ENCODE results near the gene CALR. TPM values are rescaled to one million over a fixed set of nuclear protein-coding genes. Genes with fewer than 3 reads are reported as not detected.
A peak's percentile ranks its signal among the peaks of the same experiment; 100 is the strongest.

The CALR gene
- total RNA-seq, 4 donors from 2014 or later: 349 to 570 (median 439) TPM

DNA sequence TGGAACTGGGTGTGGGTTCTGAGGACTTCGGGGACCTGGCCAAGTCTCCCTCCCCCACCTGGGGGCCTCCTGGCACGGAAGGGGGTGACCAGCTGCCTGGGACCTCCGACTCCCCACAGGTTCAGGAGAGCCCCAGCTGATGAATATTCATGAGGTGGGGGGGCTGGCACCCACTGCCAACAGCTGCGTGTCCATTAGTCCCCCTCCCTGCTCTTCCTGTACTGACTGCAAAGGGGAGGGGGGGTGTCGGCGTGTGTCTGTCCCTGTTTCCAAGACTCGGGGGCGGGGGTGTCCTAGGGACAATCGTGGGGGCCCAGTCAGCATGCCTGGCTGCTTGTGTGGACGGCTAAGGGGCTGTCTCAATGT is 46.3 kb downstream of the CALR start:
- ATAC-seq (ENCODE audit: low FRiP score) (no peak), DNase-seq (ENCODE audit: low spot score) (no peak)
- TF ChIP-seq, protein P1, sequence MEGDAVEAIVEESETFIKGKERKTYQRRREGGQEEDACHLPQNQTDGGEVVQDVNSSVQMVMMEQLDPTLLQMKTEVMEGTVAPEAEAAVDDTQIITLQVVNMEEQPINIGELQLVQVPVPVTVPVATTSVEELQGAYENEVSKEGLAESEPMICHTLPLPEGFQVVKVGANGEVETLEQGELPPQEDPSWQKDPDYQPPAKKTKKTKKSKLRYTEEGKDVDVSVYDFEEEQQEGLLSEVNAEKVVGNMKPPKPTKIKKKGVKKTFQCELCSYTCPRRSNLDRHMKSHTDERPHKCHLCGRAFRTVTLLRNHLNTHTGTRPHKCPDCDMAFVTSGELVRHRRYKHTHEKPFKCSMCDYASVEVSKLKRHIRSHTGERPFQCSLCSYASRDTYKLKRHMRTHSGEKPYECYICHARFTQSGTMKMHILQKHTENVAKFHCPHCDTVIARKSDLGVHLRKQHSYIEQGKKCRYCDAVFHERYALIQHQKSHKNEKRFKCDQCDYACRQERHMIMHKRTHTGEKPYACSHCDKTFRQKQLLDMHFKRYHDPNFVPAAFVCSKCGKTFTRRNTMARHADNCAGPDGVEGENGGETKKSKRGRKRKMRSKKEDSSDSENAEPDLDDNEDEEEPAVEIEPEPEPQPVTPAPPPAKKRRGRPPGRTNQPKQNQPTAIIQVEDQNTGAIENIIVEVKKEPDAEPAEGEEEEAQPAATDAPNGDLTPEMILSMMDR (IDR thresholded peaks at IDR 0.05): no peak

DNA sequence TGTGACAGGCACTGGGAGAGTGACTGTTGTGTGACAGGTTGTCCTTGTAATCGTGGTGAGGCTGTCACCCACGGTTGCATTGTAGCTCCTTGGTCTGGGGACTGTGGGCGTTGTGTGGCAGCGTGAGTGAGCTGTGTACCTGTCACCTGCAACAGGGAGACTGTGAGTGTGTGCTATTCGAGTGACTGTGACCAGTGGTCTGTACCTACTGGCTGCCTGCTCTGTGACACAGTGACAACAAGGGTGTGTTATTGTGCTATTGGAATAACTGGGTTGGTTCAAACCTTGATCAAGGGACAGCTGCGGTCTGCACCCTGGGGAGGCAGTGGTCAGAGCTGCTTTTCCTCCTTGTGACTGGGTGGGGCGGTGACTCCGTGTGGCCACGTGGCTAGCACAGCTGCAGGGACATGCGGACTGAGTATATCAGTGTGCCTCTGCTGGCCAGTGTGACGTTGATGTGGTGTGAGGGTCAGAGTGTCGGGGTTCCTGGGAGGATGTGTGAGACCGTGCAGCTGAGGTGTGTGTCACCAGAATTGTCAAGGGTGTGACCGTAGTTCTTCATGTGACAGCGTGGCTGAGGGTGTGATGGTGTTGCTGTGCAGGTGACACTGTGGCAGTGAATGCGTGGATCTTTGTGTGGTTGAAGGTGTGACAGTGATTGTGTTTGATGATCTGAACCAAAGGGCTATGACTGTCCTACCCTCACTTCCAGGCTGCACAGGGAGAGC is 46.8 kb downstream of the CALR start:
- ATAC-seq (ENCODE audit: low FRiP score): peak; percentile 22
- DNase-seq (ENCODE audit: low spot score): no peak
- TF ChIP-seq, protein P1 (IDR thresholded peaks at IDR 0.05): no peak

DNA sequence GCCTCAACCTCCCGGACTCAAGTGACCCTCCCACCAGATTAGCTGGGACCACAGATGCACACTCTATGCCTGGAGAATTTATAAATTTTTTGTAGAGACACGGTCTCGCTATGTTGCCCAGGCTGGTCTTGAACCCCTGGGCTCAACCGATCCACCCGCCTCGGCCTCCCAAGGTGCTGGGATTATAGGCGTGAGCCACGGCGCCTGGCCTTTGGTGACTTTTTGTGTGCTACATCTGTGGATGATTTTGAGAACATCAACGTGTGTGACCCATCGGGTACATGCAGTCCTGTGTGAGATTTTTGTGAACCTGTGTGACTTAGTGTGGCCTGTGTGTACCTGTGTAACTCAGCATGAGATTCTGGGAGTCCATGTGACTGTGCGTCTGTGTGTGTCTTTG is 48.3 kb downstream of the CALR start:
- DNase-seq (ENCODE audit: low spot score) (no peak), ATAC-seq (ENCODE audit: low FRiP score) (no peak)
- TF ChIP-seq, protein P1 (IDR thresholded peaks at IDR 0.05): no peak

DNA sequence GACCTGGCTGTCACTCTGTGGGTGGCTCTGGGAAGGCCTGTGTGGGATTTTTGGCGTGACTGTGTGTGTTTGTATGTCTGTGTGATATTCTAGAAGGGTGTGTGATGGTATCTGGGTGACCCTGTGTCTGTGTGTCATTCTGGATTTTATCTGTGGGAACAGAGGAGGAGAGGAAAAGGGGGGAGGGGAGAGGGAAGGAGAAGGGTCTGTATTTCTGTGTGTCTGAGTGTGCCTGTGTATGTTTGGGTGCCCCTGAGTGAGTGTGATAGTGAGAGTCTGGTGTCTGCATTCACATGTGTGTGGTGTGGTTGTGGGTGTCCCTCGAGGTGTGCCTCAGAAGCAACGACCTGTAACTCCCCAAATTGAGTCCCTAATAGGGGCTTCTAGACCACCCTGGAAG is 48.8 kb downstream of the CALR start:
- no peak for ATAC-seq (ENCODE audit: low FRiP score)
- DNase-seq (ENCODE audit: low spot score): no peak
- TF ChIP-seq, protein P1 (IDR thresholded peaks at IDR 0.05): no peak

DNA sequence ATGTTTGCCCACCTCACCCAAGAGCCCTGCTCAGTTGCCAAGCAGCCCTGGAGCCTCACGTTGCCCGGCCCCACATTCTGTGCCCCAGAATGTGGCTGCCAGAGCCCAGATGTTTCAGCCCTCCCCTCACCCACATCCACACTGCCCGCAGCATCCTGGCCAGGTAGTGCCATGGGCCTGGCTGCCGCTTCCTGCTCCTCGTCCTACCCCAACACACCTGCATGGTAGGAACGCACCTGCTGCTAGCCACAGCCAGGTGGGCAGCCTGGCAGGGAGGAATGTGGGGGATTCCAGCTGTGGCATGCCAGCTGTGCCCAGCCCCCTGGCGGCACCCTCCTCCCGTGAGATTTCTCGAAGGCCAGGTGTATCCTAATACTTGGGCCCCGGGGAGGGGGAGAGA is 49.4 kb downstream of the CALR start:
- TF ChIP-seq, protein P1 (IDR thresholded peaks at IDR 0.05): no peak
- ATAC-seq (ENCODE audit: low FRiP score) (no peak), DNase-seq (ENCODE audit: low spot score) (no peak)

DNA sequence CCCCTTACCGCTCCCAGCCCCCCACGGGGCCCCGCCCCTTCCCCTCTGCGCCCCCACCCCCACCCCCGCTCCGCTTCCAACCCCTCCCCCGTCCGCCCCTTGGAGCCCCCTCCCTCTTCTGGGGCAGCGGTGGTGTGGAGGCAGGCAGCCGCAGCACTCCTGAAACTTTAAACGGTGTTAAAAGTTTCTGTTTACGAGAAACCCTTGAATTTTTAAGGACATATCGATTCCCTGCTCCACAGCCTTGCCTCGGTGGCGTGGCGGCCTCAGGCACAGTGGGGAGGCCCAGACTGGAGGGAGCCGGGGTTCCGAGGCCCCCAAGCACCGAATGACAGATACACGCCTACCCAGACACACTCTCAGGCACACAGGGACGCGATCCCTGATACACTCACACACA is 52.0 kb downstream of the CALR start:
- ATAC-seq (ENCODE audit: low FRiP score) (no peak), DNase-seq (ENCODE audit: low spot score) (no peak)

DNA sequence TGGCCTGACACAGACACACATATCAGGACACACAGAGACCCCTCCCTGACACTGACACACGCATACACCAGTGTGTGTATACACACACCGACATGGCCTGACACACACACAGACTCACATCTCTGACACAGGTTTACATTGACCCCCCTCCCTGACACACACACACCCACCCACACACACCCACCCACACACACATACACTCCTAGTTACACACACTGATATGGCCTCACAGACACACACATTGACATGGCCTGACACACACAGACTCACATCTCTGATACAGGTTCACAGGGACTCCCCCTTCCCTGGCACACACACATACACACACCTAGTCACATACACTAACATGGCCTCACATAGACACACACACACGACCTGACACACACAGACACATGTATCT is 52.4 kb downstream of the CALR start:
- ATAC-seq (ENCODE audit: low FRiP score) (no peak), DNase-seq (ENCODE audit: low spot score) (no peak)
- TF ChIP-seq, protein P1 (IDR thresholded peaks at IDR 0.05): no peak

More for the DNA sequence above, 52.0 kb downstream of the CALR start:
- TF ChIP-seq, protein P1 (IDR thresholded peaks at IDR 0.05): no peak
